ENCODE measurements around the gene USPL1.

Gene USPL1

GRCh38 chr13:30705680-30706079, 88.0 kb downstream of the USPL1 start:
- TF ChIP-seq, protein P1, sequence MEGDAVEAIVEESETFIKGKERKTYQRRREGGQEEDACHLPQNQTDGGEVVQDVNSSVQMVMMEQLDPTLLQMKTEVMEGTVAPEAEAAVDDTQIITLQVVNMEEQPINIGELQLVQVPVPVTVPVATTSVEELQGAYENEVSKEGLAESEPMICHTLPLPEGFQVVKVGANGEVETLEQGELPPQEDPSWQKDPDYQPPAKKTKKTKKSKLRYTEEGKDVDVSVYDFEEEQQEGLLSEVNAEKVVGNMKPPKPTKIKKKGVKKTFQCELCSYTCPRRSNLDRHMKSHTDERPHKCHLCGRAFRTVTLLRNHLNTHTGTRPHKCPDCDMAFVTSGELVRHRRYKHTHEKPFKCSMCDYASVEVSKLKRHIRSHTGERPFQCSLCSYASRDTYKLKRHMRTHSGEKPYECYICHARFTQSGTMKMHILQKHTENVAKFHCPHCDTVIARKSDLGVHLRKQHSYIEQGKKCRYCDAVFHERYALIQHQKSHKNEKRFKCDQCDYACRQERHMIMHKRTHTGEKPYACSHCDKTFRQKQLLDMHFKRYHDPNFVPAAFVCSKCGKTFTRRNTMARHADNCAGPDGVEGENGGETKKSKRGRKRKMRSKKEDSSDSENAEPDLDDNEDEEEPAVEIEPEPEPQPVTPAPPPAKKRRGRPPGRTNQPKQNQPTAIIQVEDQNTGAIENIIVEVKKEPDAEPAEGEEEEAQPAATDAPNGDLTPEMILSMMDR (conservative IDR thresholded peaks at IDR 0.05; ENCODE audit: control insufficient read depth, insufficient read depth, low read depth, low read length), result no peak
- DNase-seq (ENCODE audit: low read depth), result no peak
- no peak overlapping the region for H3K4me3 ChIP-seq (ENCODE audit: control insufficient read depth, low read depth, low read length)

GRCh38 chr13:30708541-30708940, 90.8 kb downstream of the USPL1 start:
- TF ChIP-seq, protein P1 (conservative IDR thresholded peaks at IDR 0.05; ENCODE audit: control insufficient read depth, insufficient read depth, low read depth, low read length), result no peak
- no peak overlapping the region for H3K4me3 ChIP-seq (ENCODE audit: control insufficient read depth, low read depth, low read length)
- DNase-seq (ENCODE audit: low read depth), result no peak

Measured in fibroblast of mammary gland (primary cell).